Stomach (tissue), 9 donors: ENCODE measurements around the gene FES. TPM values are rescaled to one million over a fixed set of nuclear protein-coding genes. Genes with fewer than 3 reads are reported as not detected.
A peak's percentile ranks its signal among the peaks of the same experiment; 100 is the strongest.

Experiments used
- DNase-seq, 2 donors: peaks; one replicate each; pipeline versions ENCODE4 v3.0.0 to v3.0.0-alpha.2; 2013 to 2019
- H3K27ac ChIP-seq, 5 donors: fragments of 200-600 bp in 4 of 5; sonication (generic) in 4 of 5; one replicate each; pipeline ENCODE4 v1.5.1; 2013 to 2019; ENCODE audit warnings: mild to moderate bottlenecking in 1 of 5, moderate library complexity in 1 of 5
- H3K27me3 ChIP-seq, 3 donors: fragments of 200-600 bp; sonication (generic); one replicate each; pipeline ENCODE4 v1.5.1; 2017 to 2019; ENCODE audit warnings: mixed run types in 1 of 3
- H3K36me3 ChIP-seq, 4 donors: fragments of 200-600 bp; sonication (generic); 1 replicate in 3 of 4; 2 replicates in 1 of 4; pipeline ENCODE4 v1.5.1; 2016 to 2019
- H3K4me1 ChIP-seq, 4 donors: fragments of 200-600 bp; sonication (generic); one replicate each; pipeline ENCODE4 v1.5.1; 2016 to 2019
- H3K4me3 ChIP-seq, 4 donors: fragments of 200-600 bp; sonication (generic) in 3 of 4; one replicate each; pipeline ENCODE4 v1.5.1; 2016 to 2019; ENCODE audit warnings: mild to moderate bottlenecking in 1 of 4
- H3K9me3 ChIP-seq, 4 donors: fragments of 200-600 bp; sonication (generic); one replicate each; pipeline ENCODE4 v1.5.1; 2016 to 2019
- CTCF ChIP-seq, 7 experiments: fragments of 450-650 bp in 4 of 7; fragments of 200-600 bp in 3 of 7; sonication (generic) in 3 of 7; IDR thresholded peaks; one replicate each; pipeline ENCODE4 v1.5.1; 2016 to 2019; ENCODE audit warnings: antibody characterized with exemption in 7 of 7, control low read depth in 2 of 7, mild to moderate bottlenecking in 1 of 7
- EP300 ChIP-seq: sonication (generic); formaldehyde crosslinking; IDR thresholded peaks from one replicate; pipeline ENCODE4 v1.6.1; 2017; ENCODE audit warnings: antibody characterized with exemption
- POLR2A ChIP-seq, 4 donors: fragments of 450-650 bp; IDR thresholded peaks; one replicate each; pipeline ENCODE4 v1.6.1; 2016; ENCODE audit warnings: antibody characterized with exemption in 4 of 4, control low read depth in 2 of 4, mild to moderate bottlenecking in 1 of 4, moderate library complexity in 1 of 4
- POLR2AphosphoS5 ChIP-seq, 3 donors: sonication (generic); formaldehyde crosslinking; IDR thresholded peaks; one replicate each; pipeline ENCODE4 v1.6.1; 2016; ENCODE audit warnings: antibody characterized with exemption in 3 of 3
- WGBS, 5 donors: extraction: QIAGEN DNeasy Blood & Tissue Kit in 3 of 5; methylation state at CpG; one replicate each; pipeline versions ENCODE4 v1.1.5 to v1.1.7; 2013 to 2018; 5-methylcytosine and 5-hydroxymethylcytosine counted together
- intact Hi-C: fragments of 100-400 bp; cut with DNase I; formaldehyde crosslinking; loops from one replicate; pipeline ENCODE4 v1.15.1; 2023; ENCODE audit warnings: low total_unique reads
- polyA plus RNA-seq, 3 donors: library from polyadenylated mRNA; stranded (reverse); fragments of 200-250 nt; gene quantifications; one replicate each; pipeline ENCODE4 v1.2.3, GENCODE V29; 2013
- total RNA-seq, 5 donors: library from RNA; depleted of rRNA; stranded (reverse); fragments of >200 nt; gene quantifications; one replicate each; pipeline versions ENCODE4 v1.1.0 to v1.2.3, GENCODE V29; 2014 to 2016
- donor health status: healthy with polysubstance abuse.
- donor health status: Bipolar disorder and iron deficiency.
- donor health status: healthy.

Gene FES
- total and polyA plus RNA-seq, 8 donors, result 8.0 to 49.1 (median 19.2) TPM

- Histone ChIP-seq H3K9me3 (no peaks in the 10 kb centered on the region), H3K4me3 (no peak overlapping the region), H3K4me1 (no peaks in the 10 kb centered on the region), H3K27ac (no peak overlapping the region), H3K36me3 (peaks cover 83 to 100% (median 100%) of the 10 kb centered on the region in 4 donors), H3K27me3 (no peaks in the 10 kb centered on the region)
- 94 to 98% (median 97%) methylated on average over 7 of the region's 7 CpGs for WGBS, 5 donors
- TF ChIP-seq POLR2AphosphoS5 (IDR thresholded peaks at IDR 0.05) (no peak), CTCF (IDR thresholded peaks at IDR 0.05) (no peak), POLR2A (IDR thresholded peaks at IDR 0.05) (no peak), EP300 (no peak)
- intact Hi-C loops, result no loop called here
- no peak for DNase-seq
These were observed 28.4 kb downstream of the FES start for GRCh38 chr15:90912770-90913075.

GRCh38 chr15:90913398-90913944, 29.2 kb downstream of the FES start:
- Histone ChIP-seq H3K9me3 (no peaks in the 10 kb centered on the region), H3K4me1 (no peaks in the 10 kb centered on the region), H3K4me3 (no peak overlapping the region), H3K36me3 (peaks cover 86 to 100% (median 100%) of the 10 kb centered on the region in 4 donors), H3K27ac (peak overlapping the region in 2 of 5 donors; percentile 66 to 67), H3K27me3 (no peaks in the 10 kb centered on the region)
- DNase-seq, result no peak
- 85 to 95% (median 93%) methylated on average over 9 to 12 of the region's 12 CpGs for WGBS, 5 donors
- intact Hi-C loops, result no loop called here
- TF ChIP-seq CTCF (IDR thresholded peaks at IDR 0.05) (no peak), POLR2AphosphoS5 (IDR thresholded peaks at IDR 0.05) (no peak), POLR2A (IDR thresholded peaks at IDR 0.05) (no peak), EP300 (no peak)

- WGBS, 5 donors, result 87 to 92% (median 91%) methylated on average over 12 to 22 of the region's 22 CpGs
- H3K27ac ChIP-seq, result peak overlapping the region in 2 of 5 donors; percentile 66 to 67
- H3K4me3 ChIP-seq, result no peak overlapping the region
- no peaks in the 10 kb centered on the region for H3K9me3 ChIP-seq
- no peaks in the 10 kb centered on the region for H3K27me3 ChIP-seq
- intact Hi-C loops, result no loop called here
- peaks cover 87 to 100% (median 100%) of the 10 kb centered on the region in 4 donors for H3K36me3 ChIP-seq
- no peak for DNase-seq
- H3K4me1 ChIP-seq, result no peaks in the 10 kb centered on the region
- TF ChIP-seq CTCF (IDR thresholded peaks at IDR 0.05) (no peak), POLR2A (IDR thresholded peaks at IDR 0.05) (no peak), EP300 (no peak), POLR2AphosphoS5 (IDR thresholded peaks at IDR 0.05) (no peak)
These were observed 30.2 kb downstream of the FES start for GRCh38 chr15:90914305-90915080.

- Histone ChIP-seq H3K4me3 (no peak overlapping the region), H3K36me3 (peaks cover 87 to 100% (median 100%) of the 10 kb centered on the region in 4 donors), H3K27ac (peak overlapping the region in 4 of 5 donors; percentile 5 to 67 (median 51)), H3K4me1 (no peaks in the 10 kb centered on the region), H3K9me3 (no peaks in the 10 kb centered on the region), H3K27me3 (no peaks in the 10 kb centered on the region)
- intact Hi-C loops, result no loop called here
- no peak for DNase-seq
- TF ChIP-seq POLR2AphosphoS5 (IDR thresholded peaks at IDR 0.05) (no peak), POLR2A (IDR thresholded peaks at IDR 0.05) (no peak), EP300 (no peak), CTCF (IDR thresholded peaks at IDR 0.05) (no peak)
- WGBS, 5 donors, result 78 to 87% (median 84%) methylated on average over 7 of the region's 7 CpGs
These were observed 31.0 kb downstream of the FES start for GRCh38 chr15:90915216-90915807.
